Esophagus muscularis mucosa (tissue), 4 donors: Measurements from ENCODE around the gene UNC13B. TPM values are rescaled to one million over a fixed set of nuclear protein-coding genes. Genes with fewer than 3 reads are reported as not detected.

Source experiments
- DNase-seq: peaks from one replicate; pipeline ENCODE4 v3.0.0-alpha.2; 2017; ENCODE audit errors: extremely low spot score
- H3K27ac ChIP-seq, 4 donors: fragments of 200-600 bp; sonication (generic); replicated peaks in 1 of 4; 1 replicate in 3 of 4; 2 replicates in 1 of 4; pipeline ENCODE4 v1.5.1; 2016 to 2019; ENCODE audit warnings: mild to moderate bottlenecking in 1 of 4
- H3K27me3 ChIP-seq, 4 donors: fragments of 200-600 bp; sonication (generic); one replicate each; pipeline versions ENCODE4 v1.5.1 to v1.6.0; 2016 to 2019
- H3K36me3 ChIP-seq, 4 donors: fragments of 200-600 bp; sonication (generic); one replicate each; pipeline ENCODE4 v1.5.1; 2016 to 2019
- H3K4me1 ChIP-seq, 4 donors: fragments of 200-600 bp; sonication (generic); one replicate each; pipeline ENCODE4 v1.5.1; 2016 to 2019
- H3K4me3 ChIP-seq, 4 donors: fragments of 200-600 bp; sonication (generic); 1 replicate in 2 of 4; 2 replicates in 2 of 4; pipeline ENCODE4 v1.5.1; 2016 to 2019; ENCODE audit warnings: mild to moderate bottlenecking in 4 of 4, moderate library complexity in 1 of 4
- H3K9me3 ChIP-seq, 4 donors: fragments of 200-600 bp; sonication (generic); 1 replicate in 3 of 4; 2 replicates in 1 of 4; pipeline ENCODE4 v1.5.1; 2016 to 2019
- CTCF ChIP-seq, 3 experiments: fragments of 200-600 bp in 2 of 3; fragments of 450-650 bp in 1 of 3; sonication (generic) in 2 of 3; IDR thresholded peaks; one replicate each; pipeline ENCODE4 v1.5.1; 2017 to 2019; ENCODE audit warnings: antibody characterized with exemption in 3 of 3, mild to moderate bottlenecking in 2 of 3, moderate library complexity in 1 of 3
- EP300 ChIP-seq: sonication (generic); formaldehyde crosslinking; IDR thresholded peaks from one replicate; pipeline ENCODE4 v1.6.1; 2017; ENCODE audit warnings: antibody characterized with exemption
- POLR2A ChIP-seq: fragments of 450-650 bp; IDR thresholded peaks from one replicate; pipeline ENCODE4 v1.6.1; 2017; ENCODE audit warnings: antibody characterized with exemption, moderate library complexity, mild to moderate bottlenecking, low read depth
- POLR2AphosphoS5 ChIP-seq, 2 donors: sonication (generic); formaldehyde crosslinking; IDR thresholded peaks; one replicate each; pipeline ENCODE4 v1.6.1; 2017; ENCODE audit warnings: antibody characterized with exemption in 2 of 2
- WGBS: methylation state at CpG from one replicate; pipeline ENCODE4 v1.1.5; 2018; 5-methylcytosine and 5-hydroxymethylcytosine counted together
- intact Hi-C: fragments of 100-400 bp; cut with DNase I; formaldehyde crosslinking; loops from one replicate; pipeline ENCODE4 v1.15.1; 2023
- total RNA-seq, 4 donors: library from RNA; depleted of rRNA; stranded (reverse); fragments of >200 nt; gene quantifications; one replicate each; pipeline versions ENCODE4 v1.1.0 to v1.2.1, GENCODE V29; 2016

The UNC13B gene
- total RNA-seq, 4 donors from 2014 or later = 21.9 to 30.7 (median 28.7) TPM

- Histone ChIP-seq H3K27me3 (no peaks in the 10 kb centered on the region), H3K4me1 (peaks cover 13 to 19% (median 16%) of the 10 kb centered on the region in 4 donors), H3K9me3 (no peaks in the 10 kb centered on the region), H3K27ac (no peak overlapping the region), H3K36me3 (peaks cover 0 to 22% (median 11%) of the 10 kb centered on the region in 4 donors), H3K4me3 (no peak overlapping the region)
- TF ChIP-seq POLR2A (no peak), CTCF (IDR thresholded peaks at IDR 0.05) (no peak), EP300 (no peak), POLR2AphosphoS5 (IDR thresholded peaks at IDR 0.05) (no peak)
- intact Hi-C loops = no loop called here
- DNase-seq = no peak
- WGBS = 95% methylated on average over 3 of the region's 3 CpGs
These were observed 187.6 kb downstream of the UNC13B start for GRCh38 chr9:35349287-35349990.

GRCh38 chr9:35350212-35350611 is 188.4 kb downstream of the UNC13B start:
- Histone ChIP-seq H3K4me3 (no peak overlapping the region), H3K27ac (no peak overlapping the region), H3K27me3 (no peaks in the 10 kb centered on the region), H3K36me3 (peaks cover 0 to 22% (median 11%) of the 10 kb centered on the region in 4 donors), H3K4me1 (peaks cover 13 to 19% (median 16%) of the 10 kb centered on the region in 4 donors), H3K9me3 (no peaks in the 10 kb centered on the region)
- intact Hi-C loops = no loop called here
- TF ChIP-seq CTCF (IDR thresholded peaks at IDR 0.05) (no peak), POLR2A (no peak), POLR2AphosphoS5 (IDR thresholded peaks at IDR 0.05) (no peak), EP300 (no peak)
- 92% methylated on average over 1 of the region's 1 CpG for WGBS
- DNase-seq = no peak

GRCh38 chr9:35350827-35351549 is 189.2 kb downstream of the UNC13B start:
- no peak overlapping the region for H3K4me3 ChIP-seq
- 61% methylated on average over 3 of the region's 3 CpGs for WGBS
- no peaks in the 10 kb centered on the region for H3K9me3 ChIP-seq
- peaks cover 0 to 22% (median 11%) of the 10 kb centered on the region in 4 donors for H3K36me3 ChIP-seq
- intact Hi-C loops = no loop called here
- TF ChIP-seq POLR2AphosphoS5 (IDR thresholded peaks at IDR 0.05) = no peak
- no peak for TF ChIP-seq CTCF (IDR thresholded peaks at IDR 0.05)
- no peak for TF ChIP-seq EP300
- H3K27ac ChIP-seq = no peak overlapping the region
- no peak for DNase-seq
- no peaks in the 10 kb centered on the region for H3K27me3 ChIP-seq
- H3K4me1 ChIP-seq = peaks cover 13 to 19% (median 16%) of the 10 kb centered on the region in 4 donors

GRCh38 chr9:35353731-35354365 is 192.0 kb downstream of the UNC13B start:
- Histone ChIP-seq H3K36me3 (peaks cover 0 to 22% (median 11%) of the 10 kb centered on the region in 4 donors), H3K4me3 (no peak overlapping the region), H3K9me3 (no peaks in the 10 kb centered on the region), H3K27me3 (no peaks in the 10 kb centered on the region), H3K27ac (no peak overlapping the region), H3K4me1 (peaks cover 11 to 19% (median 16%) of the 10 kb centered on the region in 4 donors)
- 78% methylated on average over 3 of the region's 3 CpGs for WGBS
- intact Hi-C loops = no loop called here
- DNase-seq = no peak
- TF ChIP-seq POLR2A (no peak), EP300 (no peak), POLR2AphosphoS5 (IDR thresholded peaks at IDR 0.05) (no peak), CTCF (IDR thresholded peaks at IDR 0.05) (no peak)
